ENCODE measurements around the gene CCDC148.

CCDC148 gene

GRCh38 chr2:158456309-158457066, at the start of gene CCDC148, which contains the start of gene PKP4:
TSS of gene CCDC148 (minus strand) at chr2:158456753. CDS start at chr2:158456439, 314 bp downstream.
TSS of gene PKP4 (plus strand) at chr2:158456952. CDS start at chr2:158533185, 76,233 bp downstream.
- peak; percentile 92 to 95 for DNase-seq
- TF ChIP-seq POLR2A (IDR thresholded peaks at IDR 0.05; ENCODE audit: low read length), result peak; percentile 36
- TF ChIP-seq GATA1 (IDR thresholded peaks at IDR 0.05; ENCODE audit: low read depth, low read length), result no peak

- TF ChIP-seq GATA1 (IDR thresholded peaks at IDR 0.05; ENCODE audit: low read depth, low read length) (no peak), POLR2A (IDR thresholded peaks at IDR 0.05; ENCODE audit: low read length) (no peak)
Observed at GRCh38 chr2:158505448-158505934, 48.9 kb upstream of the CCDC148 start.

GRCh38 chr2:158504088-158504487, 47.5 kb upstream of the CCDC148 start:
- TF ChIP-seq POLR2A (IDR thresholded peaks at IDR 0.05; ENCODE audit: low read length) (no peak), GATA1 (IDR thresholded peaks at IDR 0.05; ENCODE audit: low read depth, low read length) (no peak)
- DNase-seq, result no peak

More at GRCh38 chr2:158505448-158505934, 48.9 kb upstream of the CCDC148 start:
- peak; percentile 19 to 32 for DNase-seq

- no peak for TF ChIP-seq GATA1 (IDR thresholded peaks at IDR 0.05; ENCODE audit: low read depth, low read length)
- TF ChIP-seq POLR2A (IDR thresholded peaks at IDR 0.05; ENCODE audit: low read length), result no peak
- no peak for DNase-seq
Observed at GRCh38 chr2:158502974-158503373, 46.4 kb upstream of the CCDC148 start.

GRCh38 chr2:158501301-158501700, 44.7 kb upstream of the CCDC148 start:
- TF ChIP-seq POLR2A (IDR thresholded peaks at IDR 0.05; ENCODE audit: low read length), result no peak
- no peak for TF ChIP-seq GATA1 (IDR thresholded peaks at IDR 0.05; ENCODE audit: low read depth, low read length)
- DNase-seq, result no peak

- TF ChIP-seq GATA1 (IDR thresholded peaks at IDR 0.05; ENCODE audit: low read depth, low read length) (no peak), POLR2A (IDR thresholded peaks at IDR 0.05; ENCODE audit: low read length) (no peak)
- no peak for DNase-seq
Observed at GRCh38 chr2:158500333-158500732, 43.8 kb upstream of the CCDC148 start.

- TF ChIP-seq GATA1 (IDR thresholded peaks at IDR 0.05; ENCODE audit: low read depth, low read length) (no peak), POLR2A (IDR thresholded peaks at IDR 0.05; ENCODE audit: low read length) (no peak)
- no peak for DNase-seq
Observed at GRCh38 chr2:158499383-158499782, 42.8 kb upstream of the CCDC148 start.

GRCh38 chr2:158498749-158499136, 42.2 kb upstream of the CCDC148 start:
- DNase-seq, result no peak
- TF ChIP-seq POLR2A (IDR thresholded peaks at IDR 0.05; ENCODE audit: low read length), result no peak
- no peak for TF ChIP-seq GATA1 (IDR thresholded peaks at IDR 0.05; ENCODE audit: low read depth, low read length)

GRCh38 chr2:158498043-158498748, 41.6 kb upstream of the CCDC148 start:
- no peak for DNase-seq
- TF ChIP-seq GATA1 (IDR thresholded peaks at IDR 0.05; ENCODE audit: low read depth, low read length), result no peak
- no peak for TF ChIP-seq POLR2A (IDR thresholded peaks at IDR 0.05; ENCODE audit: low read length)

- peak; percentile 11 to 17 for DNase-seq
Observed at GRCh38 chr2:158497486-158497885, 40.9 kb upstream of the CCDC148 start.

GRCh38 chr2:158496986-158497385, 40.4 kb upstream of the CCDC148 start:
- TF ChIP-seq POLR2A (IDR thresholded peaks at IDR 0.05; ENCODE audit: low read length) (no peak), GATA1 (IDR thresholded peaks at IDR 0.05; ENCODE audit: low read depth, low read length) (no peak)
- DNase-seq, result no peak

More at GRCh38 chr2:158497486-158497885, 40.9 kb upstream of the CCDC148 start:
- TF ChIP-seq GATA1 (IDR thresholded peaks at IDR 0.05; ENCODE audit: low read depth, low read length) (no peak), POLR2A (IDR thresholded peaks at IDR 0.05; ENCODE audit: low read length) (no peak)

- TF ChIP-seq GATA1 (IDR thresholded peaks at IDR 0.05; ENCODE audit: low read depth, low read length) (no peak), POLR2A (IDR thresholded peaks at IDR 0.05; ENCODE audit: low read length) (no peak)
- no peak for DNase-seq
Observed at GRCh38 chr2:158495175-158495574, 38.6 kb upstream of the CCDC148 start.

- TF ChIP-seq GATA1 (IDR thresholded peaks at IDR 0.05; ENCODE audit: low read depth, low read length) (no peak), POLR2A (IDR thresholded peaks at IDR 0.05; ENCODE audit: low read length) (no peak)
- DNase-seq, result no peak
Observed at GRCh38 chr2:158493458-158493857, 36.9 kb upstream of the CCDC148 start.

- TF ChIP-seq POLR2A (IDR thresholded peaks at IDR 0.05; ENCODE audit: low read length), result no peak
- no peak for TF ChIP-seq GATA1 (IDR thresholded peaks at IDR 0.05; ENCODE audit: low read depth, low read length)
- DNase-seq, result no peak
Observed at GRCh38 chr2:158491072-158491471, 34.5 kb upstream of the CCDC148 start.

Measured in erythroblast (primary cell).